ENCODE measurements around the gene MGAT3.
"Not testable (repeated sequence)": the region's sequence is repeated elsewhere in the genome, so short reads cannot be mapped to it uniquely, and the experiment has no call there.

MGAT3 gene

GRCh38 chr22:39493759-39494158 lies 36.9 kb downstream of the MGAT3 start:
- DNase-seq: no peak

- DNase-seq: peak; percentile 85 to 93
Observed at GRCh38 chr22:39494471-39495120, 37.8 kb downstream of the MGAT3 start.

- DNase-seq: peak; percentile 81 to 91
Observed at GRCh38 chr22:39496131-39496838, 39.5 kb downstream of the MGAT3 start.

- no peak for DNase-seq
Observed at GRCh38 chr22:39497429-39497828, 40.6 kb downstream of the MGAT3 start.

GRCh38 chr22:39498368-39498767 lies 41.6 kb downstream of the MGAT3 start:
- DNase-seq: no peak

- DNase-seq: no peak
Observed at GRCh38 chr22:39498802-39499201, 42.0 kb downstream of the MGAT3 start.

GRCh38 chr22:39500101-39500500 lies 43.3 kb downstream of the MGAT3 start:
- no peak for DNase-seq

GRCh38 chr22:39501644-39502108 lies 44.9 kb downstream of the MGAT3 start:
- no peak for DNase-seq

- peak; percentile 98 to 99 for DNase-seq
Observed at GRCh38 chr22:39502109-39502788, 45.4 kb downstream of the MGAT3 start, which contains the start of gene MIEF1. Gene MIEF1, plus strand, starts transcription at chr22:39502290. Its CDS starts 9,005 bp downstream, at chr22:39511295.

- DNase-seq: peak; percentile 58 to 65
Observed at GRCh38 chr22:39502789-39503409, 46.1 kb downstream of the MGAT3 start.

GRCh38 chr22:39503630-39504029 lies 46.8 kb downstream of the MGAT3 start:
- DNase-seq: peak in 1 of 2 donors; percentile 32

GRCh38 chr22:39504071-39504470 lies 47.3 kb downstream of the MGAT3 start:
- no peak for DNase-seq

- DNase-seq: not testable (repeated sequence)
Observed at GRCh38 chr22:39507021-39507420, 50.2 kb downstream of the MGAT3 start.

GRCh38 chr22:39508393-39508792 lies 51.6 kb downstream of the MGAT3 start:
- no peak for DNase-seq

GRCh38 chr22:39510529-39511149 lies 53.8 kb downstream of the MGAT3 start:
- no peak for DNase-seq

GRCh38 chr22:39511226-39511625 lies 54.4 kb downstream of the MGAT3 start:
- DNase-seq: no peak

GRCh38 chr22:39512026-39512425 lies 55.2 kb downstream of the MGAT3 start:
- no peak for DNase-seq

- DNase-seq: no peak
Observed at GRCh38 chr22:39513791-39514190, 57.0 kb downstream of the MGAT3 start.

- peak; percentile 71 for DNase-seq
Observed at GRCh38 chr22:39514373-39514973, 57.7 kb downstream of the MGAT3 start.

- no peak for DNase-seq
Observed at GRCh38 chr22:39515266-39516050, 58.6 kb downstream of the MGAT3 start.

- no peak for DNase-seq
Observed at GRCh38 chr22:39517470-39517869, 60.7 kb downstream of the MGAT3 start.
